ENCODE results near the gene ASIC1.
"Not testable (repeated sequence)": the region's sequence is repeated elsewhere in the genome, so short reads cannot be mapped to it uniquely, and the experiment has no call there.

Gene ASIC1

DNA sequence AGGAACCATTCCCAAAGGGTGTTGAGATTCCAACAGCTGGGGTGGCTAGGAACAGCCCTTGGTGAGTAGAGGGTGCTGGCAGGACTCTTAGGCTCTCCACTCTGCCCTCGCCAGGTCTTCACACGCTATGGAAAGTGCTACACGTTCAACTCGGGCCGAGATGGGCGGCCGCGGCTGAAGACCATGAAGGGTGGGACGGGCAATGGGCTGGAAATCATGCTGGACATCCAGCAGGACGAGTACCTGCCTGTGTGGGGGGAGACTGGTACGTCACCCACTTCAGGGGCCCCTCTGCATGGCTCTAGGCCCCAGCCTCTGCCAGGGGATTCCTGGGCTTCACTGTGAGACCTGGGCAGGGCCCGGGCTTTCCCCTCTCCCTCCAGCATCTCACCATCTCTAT lies 19.7 kb downstream of the ASIC1 start:
- no peak for DNase-seq (ENCODE audit: extremely low read depth, low read depth)
- TF ChIP-seq, protein P1, sequence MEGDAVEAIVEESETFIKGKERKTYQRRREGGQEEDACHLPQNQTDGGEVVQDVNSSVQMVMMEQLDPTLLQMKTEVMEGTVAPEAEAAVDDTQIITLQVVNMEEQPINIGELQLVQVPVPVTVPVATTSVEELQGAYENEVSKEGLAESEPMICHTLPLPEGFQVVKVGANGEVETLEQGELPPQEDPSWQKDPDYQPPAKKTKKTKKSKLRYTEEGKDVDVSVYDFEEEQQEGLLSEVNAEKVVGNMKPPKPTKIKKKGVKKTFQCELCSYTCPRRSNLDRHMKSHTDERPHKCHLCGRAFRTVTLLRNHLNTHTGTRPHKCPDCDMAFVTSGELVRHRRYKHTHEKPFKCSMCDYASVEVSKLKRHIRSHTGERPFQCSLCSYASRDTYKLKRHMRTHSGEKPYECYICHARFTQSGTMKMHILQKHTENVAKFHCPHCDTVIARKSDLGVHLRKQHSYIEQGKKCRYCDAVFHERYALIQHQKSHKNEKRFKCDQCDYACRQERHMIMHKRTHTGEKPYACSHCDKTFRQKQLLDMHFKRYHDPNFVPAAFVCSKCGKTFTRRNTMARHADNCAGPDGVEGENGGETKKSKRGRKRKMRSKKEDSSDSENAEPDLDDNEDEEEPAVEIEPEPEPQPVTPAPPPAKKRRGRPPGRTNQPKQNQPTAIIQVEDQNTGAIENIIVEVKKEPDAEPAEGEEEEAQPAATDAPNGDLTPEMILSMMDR (IDR thresholded peaks at IDR 0.05; ENCODE audit: low read depth, low read length) = no peak

GRCh38 chr12:50078281-50078680 lies 20.9 kb downstream of the ASIC1 start:
- no peak for DNase-seq (ENCODE audit: extremely low read depth, low read depth)
- TF ChIP-seq, protein P1 (IDR thresholded peaks at IDR 0.05; ENCODE audit: low read depth, low read length) = no peak

DNA sequence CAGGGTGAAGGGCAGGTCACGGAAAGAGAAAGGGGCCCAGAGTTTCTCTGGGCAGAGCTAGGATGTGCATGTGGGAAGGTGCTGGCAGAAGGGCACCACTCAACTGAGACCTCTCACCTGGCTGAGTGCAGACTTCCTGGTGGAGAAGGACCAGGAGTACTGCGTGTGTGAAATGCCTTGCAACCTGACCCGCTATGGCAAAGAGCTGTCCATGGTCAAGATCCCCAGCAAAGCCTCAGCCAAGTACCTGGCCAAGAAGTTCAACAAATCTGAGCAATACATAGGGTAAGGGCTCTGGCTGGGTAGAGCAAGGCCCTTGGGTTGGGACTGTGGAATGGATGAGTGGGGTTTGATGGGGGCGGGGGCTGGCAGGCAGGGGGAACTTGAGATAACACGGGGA lies 22.4 kb downstream of the ASIC1 start:
- no peak for DNase-seq (ENCODE audit: extremely low read depth, low read depth)
- TF ChIP-seq, protein P1 (IDR thresholded peaks at IDR 0.05; ENCODE audit: low read depth, low read length) = no peak

GRCh38 chr12:50081096-50081808 lies 23.9 kb downstream of the ASIC1 start:
- TF ChIP-seq, protein P1 (IDR thresholded peaks at IDR 0.05; ENCODE audit: low read depth, low read length) = no peak
- no peak for DNase-seq (ENCODE audit: extremely low read depth, low read depth)

- no peak for DNase-seq (ENCODE audit: extremely low read depth, low read depth)
- TF ChIP-seq, protein P1 (IDR thresholded peaks at IDR 0.05; ENCODE audit: low read depth, low read length) = no peak
These were observed 25.2 kb downstream of the ASIC1 start for GRCh38 chr12:50082644-50083043.

GRCh38 chr12:50083301-50083700 lies 25.9 kb downstream of the ASIC1 start:
- DNase-seq (ENCODE audit: extremely low read depth, low read depth) = no peak
- TF ChIP-seq, protein P1 (IDR thresholded peaks at IDR 0.05; ENCODE audit: low read depth, low read length) = no peak

DNA sequence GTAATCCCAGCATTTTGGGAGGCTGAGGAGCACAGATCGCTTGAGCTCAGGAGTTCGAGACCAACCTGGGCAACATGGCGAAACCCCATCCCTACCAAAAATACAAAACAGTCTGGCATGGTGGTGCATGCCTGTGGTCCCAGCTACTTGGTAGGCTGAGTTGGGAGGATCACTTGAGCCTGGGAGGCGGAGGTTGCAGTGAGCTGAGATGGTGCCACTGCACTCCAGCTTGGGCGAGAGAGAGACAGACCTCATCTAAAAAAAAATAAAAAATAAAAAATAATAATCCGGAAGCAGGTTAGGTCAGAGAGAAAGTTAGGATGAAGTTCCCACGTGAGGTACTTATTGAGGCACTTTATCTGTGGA lies 27.0 kb downstream of the ASIC1 start:
- DNase-seq (ENCODE audit: extremely low read depth, low read depth) = not testable (repeated sequence)
